OCI-LY3 (cell line): Measurements from ENCODE around the gene PGGHG.

ENCODE experiments used
- H2AFZ ChIP-seq: fragments of 200-600, 300-600 bp; shearing (Covaris generic); 2 replicates; pipeline ENCODE4 v1.6.0; 2014; ENCODE audit warnings: antibody characterized with exemption, low read depth, low read length
- H3K27ac ChIP-seq: fragments of 200-600, 300-600 bp; sonication (generic); 2 replicates; pipeline ENCODE4 v1.5.1; 2014; ENCODE audit warnings: mild to moderate bottlenecking, low read length, moderate library complexity, mixed read lengths
- H3K27me3 ChIP-seq: fragments of 200-600, 300-600 bp; sonication (generic); 2 replicates; pipeline ENCODE4 v1.6.1; 2014; ENCODE audit warnings: low read depth, low read length, mixed read lengths
- H3K36me3 ChIP-seq: fragments of 200-600, 300-600 bp; sonication (generic); replicated peaks from 2 replicates; pipeline ENCODE3; 2014; ENCODE audit warnings: low read depth, low read length, mixed read lengths
- H3K4me1 ChIP-seq: fragments of 300-600, 200-600 bp; sonication (generic); 2 replicates; pipeline ENCODE4 v1.6.1; 2014; ENCODE audit warnings: low read length, mixed read lengths
- H3K4me2 ChIP-seq: fragments of 200-600, 300-600 bp; sonication (generic); 2 replicates; pipeline ENCODE4 v1.6.1; 2014; ENCODE audit warnings: low read length, mixed read lengths
- H3K4me3 ChIP-seq: fragments of 300-600, 200-600 bp; sonication (generic); 2 replicates; pipeline ENCODE4 v1.5.1; 2014; ENCODE audit warnings: antibody characterized with exemption, mild to moderate bottlenecking, low read length, moderate library complexity
- H3K79me2 ChIP-seq: fragments of 300-600, 200-600 bp; shearing (Covaris generic); 2 replicates; pipeline ENCODE4 v1.6.1; 2014; ENCODE audit warnings: mild to moderate bottlenecking, low read length, mixed read lengths
- H3K9ac ChIP-seq: fragments of 300-600, 200-600 bp; shearing (Covaris generic); 2 replicates; pipeline ENCODE4 v1.6.0; 2014; ENCODE audit warnings: mild to moderate bottlenecking, low read length, moderate library complexity
- H3K9me3 ChIP-seq: fragments of 200-600, 300-600 bp; shearing (Covaris generic); 2 replicates; pipeline ENCODE4 v1.6.1; 2014; ENCODE audit warnings: low read length, mixed read lengths; ENCODE audit not compliant: insufficient read depth
- H4K20me1 ChIP-seq: fragments of 200-600, 300-600 bp; sonication (generic); 2 replicates; pipeline ENCODE4 v1.6.1; 2016; ENCODE audit warnings: low read length, mixed read lengths; ENCODE audit not compliant: insufficient read depth
- CTCF ChIP-seq: fragments of 200-600, 300-600 bp; sonication (generic); IDR thresholded peaks from 2 replicates; pipeline ENCODE4 v1.5.1; 2014; ENCODE audit warnings: antibody characterized with exemption, low read length, low read depth
- EZH2phosphoT487 ChIP-seq: fragments of 200-600 bp; shearing (Covaris generic); IDR thresholded peaks from 2 replicates; pipeline ENCODE4 v1.6.1; 2018; ENCODE audit warnings: antibody characterized with exemption, mixed run types, low read depth

The PGGHG gene

GRCh38 chr11:252666-253065, 36.3 kb upstream of the PGGHG start:
- Histone ChIP-seq H3K4me1 (peaks cover 11% of the 10 kb centered on the region), H3K36me3 (peaks cover 41% of the 10 kb centered on the region), H3K27me3 (no peaks in the 10 kb centered on the region), H4K20me1 (no peaks in the 10 kb centered on the region), H3K9ac (no peak overlapping the region), H2AFZ (no peak overlapping the region), H3K27ac (no peak overlapping the region), H3K4me3 (no peak overlapping the region), H3K79me2 (no peaks in the 10 kb centered on the region), H3K9me3 (no peaks in the 10 kb centered on the region), H3K4me2 (no peak overlapping the region)
- TF ChIP-seq CTCF, result no peak
- TF ChIP-seq EZH2phosphoT487, result no peak

GRCh38 chr11:253160-253885, 35.6 kb upstream of the PGGHG start:
- H3K36me3 ChIP-seq, result peaks cover 37% of the 10 kb centered on the region
- H3K4me2 ChIP-seq, result no peak overlapping the region
- no peaks in the 10 kb centered on the region for H3K27me3 ChIP-seq
- H3K9ac ChIP-seq, result no peak overlapping the region
- no peaks in the 10 kb centered on the region for H3K79me2 ChIP-seq
- TF ChIP-seq EZH2phosphoT487 (no peak), CTCF (no peak)
- H3K9me3 ChIP-seq, result no peaks in the 10 kb centered on the region
- H2AFZ ChIP-seq, result no peak overlapping the region
- H4K20me1 ChIP-seq, result no peaks in the 10 kb centered on the region
- no peak overlapping the region for H3K27ac ChIP-seq
- H3K4me1 ChIP-seq, result peaks cover 17% of the 10 kb centered on the region
- no peak overlapping the region for H3K4me3 ChIP-seq

- Histone ChIP-seq H3K4me3 (no peak overlapping the region), H3K4me2 (no peak overlapping the region), H2AFZ (no peak overlapping the region), H3K4me1 (peaks cover 17% of the 10 kb centered on the region), H3K36me3 (peaks cover 32% of the 10 kb centered on the region), H3K27ac (no peak overlapping the region), H3K9me3 (no peaks in the 10 kb centered on the region), H3K9ac (no peak overlapping the region), H4K20me1 (no peaks in the 10 kb centered on the region), H3K27me3 (no peaks in the 10 kb centered on the region), H3K79me2 (no peaks in the 10 kb centered on the region)
- TF ChIP-seq CTCF, result no peak
- TF ChIP-seq EZH2phosphoT487, result no peak
Observed at GRCh38 chr11:253886-254270, 35.0 kb upstream of the PGGHG start.

GRCh38 chr11:255176-255575, 33.8 kb upstream of the PGGHG start:
- H3K9ac ChIP-seq, result no peak overlapping the region
- no peak overlapping the region for H3K27ac ChIP-seq

More at GRCh38 chr11:255176-255575, 33.8 kb upstream of the PGGHG start:
- Histone ChIP-seq H3K79me2 (no peaks in the 10 kb centered on the region), H3K9me3 (no peaks in the 10 kb centered on the region), H3K36me3 (peaks cover 28% of the 10 kb centered on the region), H3K27me3 (no peaks in the 10 kb centered on the region), H3K4me2 (no peak overlapping the region), H2AFZ (no peak overlapping the region), H4K20me1 (no peaks in the 10 kb centered on the region), H3K4me3 (no peak overlapping the region), H3K4me1 (peaks cover 17% of the 10 kb centered on the region)
- no peak for TF ChIP-seq EZH2phosphoT487
- TF ChIP-seq CTCF, result no peak
